GF-D8 (cell line): ENCODE results near the gene STK10.

Source experiments
- DNase-seq: peaks from one replicate; lab custom pipeline; 2025; lab: John Stamatoyannopoulos, UW

The STK10 gene

GRCh38 chr5:172188893-172189692 lies 1.1 kb upstream of the STK10 start:
- DNase-seq, result no peak

- peak; percentile 10 for DNase-seq
Observed at GRCh38 chr5:172187118-172188032, 649 bp downstream of the STK10 start.

- DNase-seq, result no peak
Observed at GRCh38 chr5:172186114-172186695, 1.8 kb downstream of the STK10 start.

- DNase-seq, result no peak
Observed at GRCh38 chr5:172185096-172185461, 2.9 kb downstream of the STK10 start.

DNA sequence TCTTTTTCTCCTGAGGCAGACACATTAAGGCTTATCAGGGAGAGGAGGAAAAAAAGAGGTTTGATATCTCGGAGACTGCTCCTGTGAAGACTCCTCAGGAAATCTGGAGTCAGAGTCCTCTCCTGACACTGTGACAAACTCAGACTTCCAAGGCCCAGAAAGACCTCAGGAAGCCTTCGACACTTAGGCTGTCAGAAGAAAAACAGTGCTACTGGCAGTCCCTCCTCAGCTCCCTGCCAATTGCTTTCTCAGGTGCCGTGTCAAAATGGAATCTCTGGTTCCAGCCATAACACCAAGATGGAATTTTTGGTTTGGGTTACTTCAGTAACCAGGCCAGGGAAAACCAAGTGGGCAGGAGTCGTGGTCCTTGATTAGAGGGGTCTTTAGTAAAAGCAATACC lies 4.1 kb downstream of the STK10 start:
- no peak for DNase-seq

- no peak for DNase-seq
Observed at GRCh38 chr5:172182291-172182690, 5.7 kb downstream of the STK10 start.

GRCh38 chr5:172180936-172181335 lies 7.1 kb downstream of the STK10 start:
- DNase-seq, result no peak

DNA sequence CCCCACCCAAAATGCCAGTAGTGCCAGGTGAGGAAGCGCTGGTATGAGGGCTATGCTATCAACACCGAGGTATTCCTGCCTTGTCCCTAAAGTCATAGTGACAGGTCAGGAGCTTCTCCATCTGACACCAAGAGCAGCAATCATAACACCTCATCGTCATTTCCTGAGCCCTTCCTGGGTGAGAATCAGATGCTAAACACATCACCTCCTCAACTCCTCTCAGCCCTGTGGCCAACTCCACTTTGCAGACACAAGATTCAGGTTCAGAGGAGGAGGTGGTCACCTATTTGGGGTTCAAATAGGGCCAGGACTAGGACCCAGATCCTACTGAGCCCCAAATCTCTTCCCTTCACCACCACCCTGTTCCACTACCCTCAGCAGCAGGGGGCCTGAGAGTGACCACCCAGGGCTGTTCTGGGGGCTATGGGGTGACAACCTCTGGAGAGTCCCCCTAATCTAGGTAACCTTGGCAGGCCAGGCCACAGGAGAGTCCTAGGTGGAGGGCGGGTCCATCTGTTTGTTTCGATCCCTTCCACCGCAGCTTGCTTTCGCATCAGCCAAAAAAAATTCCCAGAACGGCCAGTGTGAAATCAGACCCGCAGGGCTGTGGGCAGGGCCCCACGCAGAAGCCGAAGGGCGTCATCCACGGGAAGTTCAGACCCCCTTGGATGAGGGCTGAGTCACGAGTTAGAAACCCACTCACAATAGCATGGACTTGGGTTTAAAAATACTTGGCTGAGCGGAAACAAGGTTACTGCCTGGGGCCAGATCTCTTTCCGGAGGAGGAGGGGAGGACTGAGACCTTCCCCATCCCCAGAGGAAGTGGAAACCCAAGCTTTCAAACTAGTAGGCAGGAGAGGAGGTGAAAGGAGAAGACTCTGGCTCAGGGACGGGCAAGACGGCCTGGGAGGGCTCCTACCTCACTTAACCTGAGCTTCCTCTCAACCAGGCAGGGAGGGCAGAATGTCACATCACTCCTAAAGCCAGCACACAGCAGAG lies 8.7 kb downstream of the STK10 start:
- peak; percentile 77 for DNase-seq

GRCh38 chr5:172178301-172178987 lies 9.6 kb downstream of the STK10 start:
- DNase-seq, result peak; percentile 21

DNA sequence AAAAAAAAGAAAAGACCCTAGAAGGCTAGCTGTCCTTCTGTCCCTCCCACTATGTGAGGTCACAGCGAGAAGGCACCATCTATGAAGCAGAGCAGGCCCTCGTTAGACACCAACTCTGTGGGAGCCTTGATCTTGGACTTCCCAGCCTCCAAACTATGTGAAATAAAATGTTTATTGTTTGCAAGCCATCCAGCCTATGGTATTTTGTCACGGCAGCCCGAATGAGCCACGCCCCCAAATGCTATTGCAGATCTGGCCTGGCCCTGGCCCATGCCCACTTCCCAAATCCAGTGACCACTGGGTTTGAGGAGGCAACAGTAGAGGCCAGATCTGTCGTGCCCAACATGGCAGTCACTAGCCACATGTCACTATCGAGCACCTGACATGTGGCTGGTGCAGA lies 10.8 kb downstream of the STK10 start:
- DNase-seq, result no peak

- DNase-seq, result peak; percentile 93
Observed at GRCh38 chr5:172175263-172175719, 12.7 kb downstream of the STK10 start.

DNA sequence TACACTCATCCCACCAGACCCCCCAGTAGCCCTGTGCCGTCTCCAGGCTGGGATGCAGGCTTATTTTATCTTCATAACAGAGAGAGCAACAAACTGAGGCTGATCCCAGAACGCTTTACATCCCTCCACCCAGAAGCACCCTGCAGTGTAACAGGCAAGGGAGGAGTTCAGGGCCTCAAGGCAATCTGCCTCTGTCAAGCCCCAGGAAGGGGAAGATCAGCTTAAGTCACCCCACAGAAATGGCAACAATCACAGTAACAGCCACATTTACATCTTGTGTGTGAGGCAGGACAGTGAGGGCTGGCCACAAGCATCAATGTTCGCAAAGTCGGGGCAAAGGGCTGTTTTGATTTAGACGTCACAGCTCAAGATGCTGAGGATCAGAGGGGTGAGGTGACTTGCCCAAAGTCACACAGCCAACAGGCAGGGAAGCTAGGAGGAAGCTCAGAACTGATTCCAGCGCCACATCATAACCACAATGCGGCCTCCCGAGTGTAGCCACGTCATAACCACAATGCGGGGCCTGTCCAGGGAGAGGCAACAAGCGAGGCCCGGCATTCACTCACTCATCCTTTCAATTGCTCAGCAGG lies 14.4 kb downstream of the STK10 start:
- DNase-seq, result peak; percentile 42

DNA sequence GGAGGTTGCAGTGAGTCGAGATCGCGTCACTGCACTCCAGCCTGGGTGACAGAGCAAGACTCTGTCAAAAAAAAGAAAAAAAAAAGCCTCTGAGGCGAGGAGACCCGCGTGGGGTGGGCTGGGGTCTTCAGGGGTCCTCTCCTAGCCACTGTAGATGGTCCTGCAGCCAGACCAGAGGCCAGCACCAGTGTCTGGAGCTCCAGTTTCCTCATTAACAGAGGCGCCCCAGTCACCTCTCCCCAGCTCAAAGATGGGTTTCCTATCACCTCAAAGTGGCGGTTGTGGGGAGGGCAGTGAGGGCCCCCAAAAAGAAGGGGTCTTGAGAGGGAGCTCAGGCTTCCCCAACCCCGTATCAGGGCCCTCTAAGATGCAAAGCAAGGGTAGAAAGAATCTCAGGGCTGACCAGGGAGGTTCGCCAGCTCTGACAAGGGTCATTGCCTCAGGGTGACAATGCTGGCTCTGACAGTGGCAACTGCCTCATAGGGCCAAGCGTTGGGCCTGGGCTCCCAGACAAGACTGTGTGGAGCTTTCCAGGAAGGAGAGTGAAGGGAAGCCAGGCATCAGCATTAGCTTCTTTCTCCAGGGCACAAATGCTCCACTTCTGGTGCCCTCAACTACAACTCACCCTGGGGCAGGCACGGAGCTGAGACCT lies 15.0 kb downstream of the STK10 start:
- DNase-seq, result no peak

DNA sequence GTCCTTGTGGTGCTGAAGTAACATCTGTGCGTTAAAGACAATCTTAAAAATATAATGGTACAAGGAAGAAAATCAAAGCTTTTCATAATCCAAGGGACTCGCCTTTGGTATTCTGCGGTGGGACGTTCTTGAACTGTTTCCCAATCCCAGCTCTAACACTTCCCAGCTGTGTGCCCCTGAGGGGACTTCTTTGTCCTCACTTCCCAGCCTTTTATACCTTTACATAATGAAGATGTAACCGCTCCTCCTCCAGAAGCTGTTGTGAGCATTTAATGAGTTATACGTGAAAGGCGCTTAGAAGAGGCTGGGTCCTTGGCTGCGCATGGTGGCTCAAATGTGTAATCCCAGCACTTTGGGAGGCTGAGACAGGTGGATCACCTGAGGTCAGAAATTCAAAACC lies 16.9 kb downstream of the STK10 start:
- DNase-seq, result no peak

GRCh38 chr5:172170251-172170701 lies 17.7 kb downstream of the STK10 start:
- no peak for DNase-seq

- no peak for DNase-seq
Observed at GRCh38 chr5:172169216-172169615, 18.8 kb downstream of the STK10 start.

DNA sequence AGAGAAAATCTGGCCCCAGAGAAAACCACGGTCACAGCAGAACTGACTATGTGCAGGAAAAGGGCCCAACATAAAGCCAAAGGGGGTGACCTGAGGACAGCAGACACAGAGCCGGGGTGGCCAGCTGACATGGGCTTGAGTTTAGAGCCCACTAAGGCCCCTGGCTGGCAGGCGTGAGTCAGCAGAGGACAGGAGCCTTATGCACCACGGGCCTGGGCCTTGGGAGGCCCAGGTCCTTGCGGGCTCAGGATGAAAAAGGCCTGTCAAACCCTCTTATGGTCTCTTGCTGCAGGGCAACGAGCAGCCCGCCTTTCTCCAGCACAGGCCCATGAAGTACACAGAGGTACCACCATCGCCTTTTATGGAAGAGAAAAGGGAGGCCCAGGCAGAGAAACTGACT lies 19.7 kb downstream of the STK10 start:
- DNase-seq, result no peak

DNA sequence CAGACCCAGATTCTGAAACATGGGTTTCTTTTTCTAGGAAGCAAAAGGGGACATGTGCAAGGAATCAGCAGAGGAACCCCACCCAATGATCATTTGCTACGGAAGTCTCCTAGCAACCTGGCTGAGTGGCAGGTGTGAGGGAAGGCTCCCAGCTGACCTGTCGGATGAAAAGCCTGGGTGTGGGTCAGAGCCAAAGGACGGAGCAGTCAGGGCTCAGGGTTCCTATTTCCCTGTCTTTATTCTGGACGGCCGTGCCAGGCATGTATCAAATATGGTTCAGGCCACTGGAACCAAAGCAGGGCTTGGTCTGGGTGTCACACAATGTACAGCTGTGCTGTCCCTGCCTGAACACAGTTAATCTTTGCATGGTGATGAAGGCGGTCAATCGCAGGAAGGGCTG lies 20.1 kb downstream of the STK10 start:
- no peak for DNase-seq

DNA sequence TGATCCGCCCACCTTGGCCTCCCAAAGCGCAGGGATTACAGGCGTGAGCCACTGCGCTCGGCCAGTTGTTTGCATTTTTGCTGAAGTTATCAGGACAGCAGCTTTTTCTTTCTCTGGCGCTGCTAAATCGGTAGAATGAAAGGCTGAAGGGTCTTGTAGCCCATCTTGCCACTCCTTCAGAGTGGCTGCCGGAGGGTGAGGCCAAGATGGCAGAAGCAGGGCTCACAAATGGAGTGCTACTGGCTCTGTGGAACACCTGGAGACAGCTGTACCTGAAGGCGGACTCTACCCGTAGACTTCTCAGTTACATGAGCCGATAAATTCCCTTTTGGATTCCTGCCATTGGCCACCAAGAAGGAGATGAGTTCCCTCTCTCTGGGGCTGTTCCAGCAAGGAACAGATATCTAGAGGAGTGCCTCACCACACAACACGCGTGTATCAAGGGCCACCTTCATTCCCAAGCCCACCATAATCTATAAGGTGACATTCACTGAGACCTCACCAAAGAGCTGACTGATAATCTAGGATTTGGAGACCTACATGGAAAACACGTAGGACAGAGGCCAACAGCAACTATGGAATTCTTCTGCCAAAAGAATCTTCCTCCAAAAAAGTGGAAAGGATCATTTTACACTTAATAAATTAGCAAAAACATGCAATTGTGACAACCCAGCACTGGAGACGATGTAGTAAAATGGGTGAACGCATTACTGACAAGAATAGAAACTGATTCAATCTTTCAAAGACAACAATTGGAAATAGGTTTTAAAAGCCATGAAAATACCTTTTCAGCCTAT lies 21.8 kb downstream of the STK10 start:
- no peak for DNase-seq
